ENCODE measurements around the gene WDR18.

GRCh38 chr19:934865-935479 lies 49.2 kb upstream of the WDR18 start:
- no peak for TF ChIP-seq CTCF (conservative IDR thresholded peaks at IDR 0.05; ENCODE audit: low read depth in 2 of 2)
- TF ChIP-seq EZH2phosphoT487 (IDR thresholded peaks at IDR 0.05; ENCODE audit: unreplicated experiment) = no peak
- TF ChIP-seq ZNF114 (CRISPR knock-in tag; IDR thresholded peaks at IDR 0.05) = no peak
- TF ChIP-seq REST (IDR thresholded peaks at IDR 0.05; ENCODE audit: unreplicated experiment) = no peak
- TF ChIP-seq EZH2 (IDR thresholded peaks at IDR 0.05; ENCODE audit: low read depth, unreplicated experiment) = no peak
- TF ChIP-seq POLR2AphosphoS5 (IDR thresholded peaks at IDR 0.05; ENCODE audit: low read depth) = no peak
- TF ChIP-seq NANOG (IDR thresholded peaks at IDR 0.05; ENCODE audit: borderline replicate concordance) = no peak
- no peak for TF ChIP-seq ETS1 (IDR thresholded peaks at IDR 0.05)
- no peak for TF ChIP-seq CREB1 (CRISPR knock-in tag; IDR thresholded peaks at IDR 0.05; ENCODE audit: low read depth)
- no peak for TF ChIP-seq JUNB (IDR thresholded peaks at IDR 0.05; ENCODE audit: unreplicated experiment)
